Effector memory CD8-positive, alpha-beta T cell (primary cell): Measurements from ENCODE around the gene DGCR2.
"Not testable (repeated sequence)": the region's sequence is repeated elsewhere in the genome, so short reads cannot be mapped to it uniquely, and the experiment has no call there.

Experiments used
- ATAC-seq: fragments of 150-1000 bp; cut with Tn5 transposase; replicated peaks from 2 replicates; pipeline ENCODE4 v1.10.0; 2021; ENCODE audit warnings: mild to moderate bottlenecking, moderate library complexity
- DNase-seq, 3 experiments: peaks; one replicate each; pipeline ENCODE4 v3.0.0; 2021
- H3K27ac Mint-ChIP-seq, 2 donors: one replicate each; pipeline ENCODE4 v1.8.0; 2022; ENCODE audit warnings: mild to moderate bottlenecking in 2 of 2, mixed read lengths in 2 of 2, moderate library complexity in 2 of 2
- H3K27me3 Mint-ChIP-seq, 2 donors: one replicate each; pipeline ENCODE4 v1.8.0; 2022; ENCODE audit warnings: mixed read lengths in 2 of 2
- H3K36me3 Mint-ChIP-seq: one replicate; pipeline ENCODE4 v1.8.0; 2022; ENCODE audit warnings: mild to moderate bottlenecking, moderate library complexity, mixed read lengths; ENCODE audit not compliant: insufficient read depth
- H3K4me1 Mint-ChIP-seq, 2 donors: one replicate each; pipeline ENCODE4 v1.8.0; 2022; ENCODE audit warnings: low read depth in 2 of 2, mixed read lengths in 2 of 2
- H3K4me3 Mint-ChIP-seq, 2 donors: one replicate each; pipeline ENCODE4 v1.8.0; 2022; ENCODE audit warnings: mild to moderate bottlenecking in 2 of 2, mixed read lengths in 2 of 2, moderate library complexity in 2 of 2
- H3K9me3 Mint-ChIP-seq, 2 donors: one replicate each; pipeline ENCODE4 v1.8.0; 2022; ENCODE audit warnings: mixed read lengths in 2 of 2

DGCR2 gene

GRCh38 chr22:19086896-19087295, 35.3 kb downstream of the DGCR2 start:
- Mint-ChIP-seq H3K4me3 (no peak overlapping the region), H3K27me3 (no peaks in the 10 kb centered on the region), H3K36me3 (peaks cover 34% of the 10 kb centered on the region), H3K9me3 (no peaks in the 10 kb centered on the region), H3K27ac (peak overlapping the region; percentile 11 to 20), H3K4me1 (peaks cover 19 to 29% of the 10 kb centered on the region in 2 donors)
- ATAC-seq (no peak), DNase-seq (no peak)

- Mint-ChIP-seq H3K4me1 (peaks cover 19 to 29% of the 10 kb centered on the region in 2 donors), H3K36me3 (peaks cover 35% of the 10 kb centered on the region), H3K4me3 (no peak overlapping the region), H3K9me3 (no peaks in the 10 kb centered on the region), H3K27ac (peak overlapping the region; percentile 11 to 20), H3K27me3 (no peaks in the 10 kb centered on the region)
- ATAC-seq: no peak
- no peak for DNase-seq
Measured at GRCh38 chr22:19086417-19086816, 35.8 kb downstream of the DGCR2 start.

GRCh38 chr22:19085233-19085718, 36.9 kb downstream of the DGCR2 start:
- peaks cover 17 to 28% of the 10 kb centered on the region in 2 donors for H3K4me1 Mint-ChIP-seq
- H3K36me3 Mint-ChIP-seq: peaks cover 38% of the 10 kb centered on the region
- H3K9me3 Mint-ChIP-seq: no peaks in the 10 kb centered on the region
- peak overlapping the region in 1 of 2 donors; percentile 31 for H3K27ac Mint-ChIP-seq
- no peak for ATAC-seq
- no peak overlapping the region for H3K4me3 Mint-ChIP-seq
- no peaks in the 10 kb centered on the region for H3K27me3 Mint-ChIP-seq
- DNase-seq: no peak

- DNase-seq, H3K27me3 Mint-ChIP-seq, H3K27ac Mint-ChIP-seq, ATAC-seq, H3K4me3 Mint-ChIP-seq, H3K9me3 Mint-ChIP-seq: not testable (repeated sequence)
- Mint-ChIP-seq H3K36me3 (peaks cover 38% of the 10 kb centered on the region), H3K4me1 (peaks cover 17 to 31% of the 10 kb centered on the region in 2 donors)
Measured at GRCh38 chr22:19084586-19084985, 37.6 kb downstream of the DGCR2 start.

GRCh38 chr22:19084126-19084525, 38.1 kb downstream of the DGCR2 start:
- not testable (repeated sequence) for H3K4me3 Mint-ChIP-seq, DNase-seq, H3K27me3 Mint-ChIP-seq, H3K9me3 Mint-ChIP-seq, ATAC-seq, H3K27ac Mint-ChIP-seq
- Mint-ChIP-seq H3K36me3 (peaks cover 37% of the 10 kb centered on the region), H3K4me1 (peaks cover 19 to 34% of the 10 kb centered on the region in 2 donors)

- ATAC-seq (no peak), DNase-seq (no peak)
- Mint-ChIP-seq H3K4me3 (no peak overlapping the region), H3K4me1 (peaks cover 16 to 23% of the 10 kb centered on the region in 2 donors), H3K36me3 (peaks cover 39% of the 10 kb centered on the region), H3K27me3 (no peaks in the 10 kb centered on the region), H3K9me3 (no peaks in the 10 kb centered on the region), H3K27ac (no peak overlapping the region)
Measured at GRCh38 chr22:19082793-19083192, 39.4 kb downstream of the DGCR2 start.

- ATAC-seq: no peak
- H3K4me1 Mint-ChIP-seq: peaks cover 16 to 23% of the 10 kb centered on the region in 2 donors
- no peaks in the 10 kb centered on the region for H3K27me3 Mint-ChIP-seq
- peaks cover 35% of the 10 kb centered on the region for H3K36me3 Mint-ChIP-seq
- H3K27ac Mint-ChIP-seq: no peak overlapping the region
- DNase-seq: no peak
- no peak overlapping the region for H3K4me3 Mint-ChIP-seq
- H3K9me3 Mint-ChIP-seq: no peaks in the 10 kb centered on the region
Measured at GRCh38 chr22:19082101-19082500, 40.1 kb downstream of the DGCR2 start.

- Mint-ChIP-seq H3K27me3 (no peaks in the 10 kb centered on the region), H3K27ac (no peak overlapping the region)
- ATAC-seq: no peak
Measured at GRCh38 chr22:19081351-19081750, 40.9 kb downstream of the DGCR2 start.

GRCh38 chr22:19080853-19081252, 41.4 kb downstream of the DGCR2 start:
- no peak overlapping the region for H3K27ac Mint-ChIP-seq
- no peak for ATAC-seq

More at GRCh38 chr22:19081351-19081750, 40.9 kb downstream of the DGCR2 start:
- Mint-ChIP-seq H3K4me3 (no peak overlapping the region), H3K9me3 (no peaks in the 10 kb centered on the region), H3K4me1 (peaks cover 12 to 19% of the 10 kb centered on the region in 2 donors), H3K36me3 (peaks cover 35% of the 10 kb centered on the region)
- DNase-seq: no peak

GRCh38 chr22:19079691-19080090, 42.5 kb downstream of the DGCR2 start:
- Mint-ChIP-seq H3K4me1 (peaks cover 7 to 11% of the 10 kb centered on the region in 2 donors), H3K27ac (no peak overlapping the region), H3K27me3 (no peaks in the 10 kb centered on the region), H3K36me3 (peaks cover 36% of the 10 kb centered on the region), H3K4me3 (no peak overlapping the region), H3K9me3 (no peaks in the 10 kb centered on the region)
- DNase-seq: no peak
- no peak for ATAC-seq

More at GRCh38 chr22:19080853-19081252, 41.4 kb downstream of the DGCR2 start:
- Mint-ChIP-seq H3K36me3 (peaks cover 37% of the 10 kb centered on the region), H3K9me3 (no peaks in the 10 kb centered on the region), H3K27me3 (no peaks in the 10 kb centered on the region), H3K4me3 (no peak overlapping the region), H3K4me1 (peaks cover 12 to 18% of the 10 kb centered on the region in 2 donors)
- DNase-seq: no peak

- no peak overlapping the region for H3K4me3 Mint-ChIP-seq
- no peak for DNase-seq
- ATAC-seq: no peak
- H3K27ac Mint-ChIP-seq: no peak overlapping the region
- peaks cover 30% of the 10 kb centered on the region for H3K36me3 Mint-ChIP-seq
- no peaks in the 10 kb centered on the region for H3K27me3 Mint-ChIP-seq
- H3K4me1 Mint-ChIP-seq: peaks cover 19 to 23% of the 10 kb centered on the region in 2 donors
- H3K9me3 Mint-ChIP-seq: no peaks in the 10 kb centered on the region
Measured at GRCh38 chr22:19075404-19075803, 46.8 kb downstream of the DGCR2 start.

- Mint-ChIP-seq H3K4me1 (peaks cover 14 to 20% of the 10 kb centered on the region in 2 donors), H3K36me3 (peaks cover 34% of the 10 kb centered on the region)
- not testable (repeated sequence) for H3K9me3 Mint-ChIP-seq, H3K4me3 Mint-ChIP-seq, DNase-seq, H3K27me3 Mint-ChIP-seq, H3K27ac Mint-ChIP-seq, ATAC-seq
Measured at GRCh38 chr22:19072853-19073252, 49.4 kb downstream of the DGCR2 start.

- Mint-ChIP-seq H3K4me3 (no peak overlapping the region), H3K27me3 (no peaks in the 10 kb centered on the region), H3K27ac (peak overlapping the region in 1 of 2 donors; percentile 8), H3K9me3 (no peaks in the 10 kb centered on the region), H3K36me3 (peaks cover 33% of the 10 kb centered on the region), H3K4me1 (peaks cover 17 to 20% of the 10 kb centered on the region in 2 donors)
- DNase-seq (no peak), ATAC-seq (no peak)
Measured at GRCh38 chr22:19070397-19071169, 51.6 kb downstream of the DGCR2 start.

GRCh38 chr22:19069451-19069850, 52.8 kb downstream of the DGCR2 start:
- Mint-ChIP-seq H3K36me3 (peaks cover 37% of the 10 kb centered on the region), H3K4me3 (no peak overlapping the region)
- no peak for ATAC-seq

More at GRCh38 chr22:19069451-19069850, 52.8 kb downstream of the DGCR2 start:
- Mint-ChIP-seq H3K27me3 (no peaks in the 10 kb centered on the region), H3K27ac (no peak overlapping the region), H3K9me3 (no peaks in the 10 kb centered on the region), H3K4me1 (peaks cover 17 to 20% of the 10 kb centered on the region in 2 donors)
- DNase-seq: no peak
